Activated T-cell treated with anti-CD3 and anti-CD28 coated beads for 24 hours (primary cell): ENCODE data around the gene MUC3A.
"Not testable (repeated sequence)": the region's sequence is repeated elsewhere in the genome, so short reads cannot be mapped to it uniquely, and the experiment has no call there.

Experiments
- DNase-seq: peaks from one replicate; pipeline ENCODE4 v3.0.0-alpha.2; 2020; ENCODE audit warnings: low read depth

Gene MUC3A

GRCh38 chr7:100949227-100949932 is at the start of gene MUC3A:
MUC3A (plus strand) TSS chr7:100949534; CDS start chr7:100949625, 91 bp downstream.
- no peak for DNase-seq

- no peak for DNase-seq
These were observed 48.4 kb upstream of the MUC3A start for GRCh38 chr7:100900978-100901377.

GRCh38 chr7:100901921-100902332 is 47.4 kb upstream of the MUC3A start:
- DNase-seq: no peak

GRCh38 chr7:100902638-100903037 is 46.7 kb upstream of the MUC3A start:
- DNase-seq: no peak

GRCh38 chr7:100908512-100908911 is 40.8 kb upstream of the MUC3A start:
- no peak for DNase-seq

- not testable (repeated sequence) for DNase-seq
These were observed 38.9 kb upstream of the MUC3A start for GRCh38 chr7:100910443-100910842.

- no peak for DNase-seq
These were observed 37.9 kb upstream of the MUC3A start for GRCh38 chr7:100911484-100911883.

GRCh38 chr7:100914208-100914878 is 35.0 kb upstream of the MUC3A start:
- no peak for DNase-seq

GRCh38 chr7:100914879-100915447 is 34.4 kb upstream of the MUC3A start:
- DNase-seq: no peak

GRCh38 chr7:100919335-100919734 is 30.0 kb upstream of the MUC3A start:
- DNase-seq: not testable (repeated sequence)

GRCh38 chr7:100919779-100920437 is 29.4 kb upstream of the MUC3A start:
- not testable (repeated sequence) for DNase-seq

- DNase-seq: no peak
These were observed 28.3 kb upstream of the MUC3A start for GRCh38 chr7:100921039-100921438.

GRCh38 chr7:100923616-100924015 is 25.7 kb upstream of the MUC3A start:
- not testable (repeated sequence) for DNase-seq

GRCh38 chr7:100929808-100930174 is 19.5 kb upstream of the MUC3A start:
- no peak for DNase-seq

GRCh38 chr7:100933734-100934133 is 15.6 kb upstream of the MUC3A start:
- DNase-seq: no peak

GRCh38 chr7:100935381-100935780 is 14.0 kb upstream of the MUC3A start:
- not testable (repeated sequence) for DNase-seq

GRCh38 chr7:100936167-100936566 is 13.2 kb upstream of the MUC3A start:
- not testable (repeated sequence) for DNase-seq

- DNase-seq: no peak
These were observed 7.1 kb upstream of the MUC3A start for GRCh38 chr7:100942045-100942774.

GRCh38 chr7:100943693-100944092 is 5.6 kb upstream of the MUC3A start:
- DNase-seq: no peak

GRCh38 chr7:100944138-100944537 is 5.2 kb upstream of the MUC3A start:
- DNase-seq: no peak

GRCh38 chr7:100946111-100946510 is 3.2 kb upstream of the MUC3A start:
- no peak for DNase-seq

- no peak for DNase-seq
These were observed 2.5 kb upstream of the MUC3A start for GRCh38 chr7:100946766-100947365.
